ENCODE results near the gene ITGA11.

DNA sequence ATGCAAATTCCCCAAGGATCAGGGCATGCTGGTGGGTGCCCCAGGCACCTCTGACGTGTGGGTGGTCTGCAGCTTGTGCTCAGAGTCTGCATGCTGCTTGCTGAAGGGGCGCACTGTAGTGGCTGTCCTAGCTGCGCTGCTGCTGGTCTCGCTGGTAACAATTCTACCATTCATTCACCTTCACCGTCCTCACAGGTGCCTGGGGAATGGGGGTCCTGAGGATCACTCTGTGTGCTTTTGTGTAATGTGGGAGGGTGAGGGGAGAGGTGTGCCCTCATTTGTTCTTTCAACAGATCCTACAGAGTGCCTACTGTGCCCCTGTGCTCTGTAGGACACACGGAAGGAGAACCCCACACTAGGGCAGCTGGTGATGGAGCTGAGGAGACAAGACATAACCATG is 2.1 kb upstream of the ITGA11 start:
- no peak for TF ChIP-seq GATA2 (IDR thresholded peaks at IDR 0.05; ENCODE audit: low read depth, low read length)
- TF ChIP-seq GATA3 (IDR thresholded peaks at IDR 0.05; ENCODE audit: low read depth, low read length) = no peak

All from SH-SY5Y (cell line).